GM21723 (cell line): Measurements from ENCODE around the gene SLC6A18.

Experiments
- ATAC-seq: cut with Tn5 transposase; IDR thresholded peaks from one replicate; pipeline ENCODE4 v1.9.1; 2021; ENCODE audit warnings: mild to moderate bottlenecking, moderate library complexity; ENCODE audit not compliant: unreplicated experiment

SLC6A18 gene

GRCh38 chr5:1186351-1187233 is 38.6 kb upstream of the SLC6A18 start:
- ATAC-seq, result no peak

- no peak for ATAC-seq
Observed at GRCh38 chr5:1187234-1187949, 37.8 kb upstream of the SLC6A18 start.

- ATAC-seq, result no peak
Observed at GRCh38 chr5:1187950-1188334, 37.2 kb upstream of the SLC6A18 start.

- ATAC-seq, result no peak
Observed at GRCh38 chr5:1188464-1188863, 36.7 kb upstream of the SLC6A18 start.

- ATAC-seq, result no peak
Observed at GRCh38 chr5:1189269-1189668, 35.9 kb upstream of the SLC6A18 start.

- ATAC-seq, result no peak
Observed at GRCh38 chr5:1190278-1190677, 34.9 kb upstream of the SLC6A18 start.

GRCh38 chr5:1190837-1191239 is 34.3 kb upstream of the SLC6A18 start:
- no peak for ATAC-seq

- ATAC-seq, result no peak
Observed at GRCh38 chr5:1192971-1193590, 32.1 kb upstream of the SLC6A18 start.

- ATAC-seq, result no peak
Observed at GRCh38 chr5:1193591-1193985, 31.6 kb upstream of the SLC6A18 start.

GRCh38 chr5:1194378-1194777 is 30.8 kb upstream of the SLC6A18 start:
- no peak for ATAC-seq

GRCh38 chr5:1195439-1195838 is 29.7 kb upstream of the SLC6A18 start:
- no peak for ATAC-seq

GRCh38 chr5:1195916-1196315 is 29.3 kb upstream of the SLC6A18 start:
- no peak for ATAC-seq

- no peak for ATAC-seq
Observed at GRCh38 chr5:1196562-1196961, 28.6 kb upstream of the SLC6A18 start.

- no peak for ATAC-seq
Observed at GRCh38 chr5:1197876-1198666, 27.1 kb upstream of the SLC6A18 start.

GRCh38 chr5:1199340-1199648 is 25.9 kb upstream of the SLC6A18 start:
- no peak for ATAC-seq

GRCh38 chr5:1199649-1200494 is 25.3 kb upstream of the SLC6A18 start:
- ATAC-seq, result no peak

- no peak for ATAC-seq
Observed at GRCh38 chr5:1200495-1201326, 24.5 kb upstream of the SLC6A18 start.

GRCh38 chr5:1201327-1202025 is 23.7 kb upstream of the SLC6A18 start, which contains the start of gene SLC6A19:
Gene SLC6A19 (plus strand): TSS chr5:1201595. CDS start chr5:1201651, 56 bp downstream.
- ATAC-seq, result no peak
